Pons (tissue), 1 donor: ENCODE measurements around the gene ZNF486.
"Not testable (repeated sequence)": the region's sequence is repeated elsewhere in the genome, so short reads cannot be mapped to it uniquely, and the experiment has no call there.

Source experiments
- DNase-seq: peaks from one replicate; pipeline ENCODE4 v3.0.0-alpha.2; 2016; ENCODE audit warnings: low spot score

Gene ZNF486

GRCh38 chr19:20167020-20167644 lies at the start of gene ZNF486:
Gene ZNF486 (plus strand): TSS chr19:20167214. CDS start chr19:20167331, 117 bp downstream.
- DNase-seq: peak; percentile 99

GRCh38 chr19:20118064-20118839 lies 48.8 kb upstream of the ZNF486 start:
- DNase-seq: not testable (repeated sequence)

GRCh38 chr19:20124879-20125278 lies 42.1 kb upstream of the ZNF486 start:
- DNase-seq: no peak

- not testable (repeated sequence) for DNase-seq
Observed at GRCh38 chr19:20132933-20133332, 34.1 kb upstream of the ZNF486 start.

- DNase-seq: not testable (repeated sequence)
Observed at GRCh38 chr19:20137714-20138113, 29.3 kb upstream of the ZNF486 start.

GRCh38 chr19:20151617-20152145 lies 15.3 kb upstream of the ZNF486 start:
- no peak for DNase-seq

- DNase-seq: not testable (repeated sequence)
Observed at GRCh38 chr19:20152506-20152905, 14.5 kb upstream of the ZNF486 start.

- no peak for DNase-seq
Observed at GRCh38 chr19:20153281-20153680, 13.7 kb upstream of the ZNF486 start.

GRCh38 chr19:20154636-20155035 lies 12.4 kb upstream of the ZNF486 start:
- no peak for DNase-seq

GRCh38 chr19:20162821-20163220 lies 4.2 kb upstream of the ZNF486 start:
- DNase-seq: no peak

- DNase-seq: no peak
Observed at GRCh38 chr19:20164456-20164855, 2.6 kb upstream of the ZNF486 start.

- DNase-seq: no peak
Observed at GRCh38 chr19:20165971-20166592, 932 bp upstream of the ZNF486 start.

- no peak for DNase-seq
Observed at GRCh38 chr19:20167651-20168122, 673 bp downstream of the ZNF486 start.

- DNase-seq: no peak
Observed at GRCh38 chr19:20171285-20171684, 4.3 kb downstream of the ZNF486 start.

- DNase-seq: not testable (repeated sequence)
Observed at GRCh38 chr19:20175848-20176247, 8.8 kb downstream of the ZNF486 start.

GRCh38 chr19:20179956-20180355 lies 12.9 kb downstream of the ZNF486 start:
- DNase-seq: not testable (repeated sequence)

- no peak for DNase-seq
Observed at GRCh38 chr19:20182222-20182785, 15.3 kb downstream of the ZNF486 start.

GRCh38 chr19:20186174-20186573 lies 19.2 kb downstream of the ZNF486 start:
- no peak for DNase-seq

GRCh38 chr19:20197747-20198146 lies 30.7 kb downstream of the ZNF486 start:
- no peak for DNase-seq

- DNase-seq: no peak
Observed at GRCh38 chr19:20209051-20209450, 42.0 kb downstream of the ZNF486 start.

- DNase-seq: not testable (repeated sequence)
Observed at GRCh38 chr19:20214366-20214765, 47.4 kb downstream of the ZNF486 start.

- DNase-seq: not testable (repeated sequence)
Observed at GRCh38 chr19:20221605-20222004, 54.6 kb downstream of the ZNF486 start.
